Colon (tissue), 2 donors: ENCODE data around the gene ARL11.

Experiments
- FAIRE-seq: peaks from 2 replicates; lab custom pipeline; 2012; peaks lifted over from hg19 to GRCh38; lab: Jason Lieb, UNC
- donor health status: control.
- donor health status: control.

Gene ARL11

DNA sequence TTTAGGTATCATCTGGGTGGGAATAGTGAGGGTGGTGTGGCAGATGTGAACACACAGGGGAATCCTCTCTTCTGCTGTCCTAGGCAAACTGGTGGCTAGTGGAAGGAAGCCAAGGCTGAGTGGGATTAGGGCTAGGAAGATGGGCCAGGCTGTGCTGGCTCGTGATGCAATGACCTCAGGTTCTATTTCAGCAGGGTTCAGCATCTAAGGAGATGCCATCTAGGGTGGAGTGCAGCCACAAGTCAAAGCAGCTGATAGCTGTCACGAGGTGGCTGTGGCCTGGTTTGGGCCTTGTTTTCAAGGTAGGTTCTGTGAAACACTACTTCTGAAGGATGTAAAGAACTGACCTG, 21.6 kb downstream of the ARL11 start:
- no peak for FAIRE-seq

DNA sequence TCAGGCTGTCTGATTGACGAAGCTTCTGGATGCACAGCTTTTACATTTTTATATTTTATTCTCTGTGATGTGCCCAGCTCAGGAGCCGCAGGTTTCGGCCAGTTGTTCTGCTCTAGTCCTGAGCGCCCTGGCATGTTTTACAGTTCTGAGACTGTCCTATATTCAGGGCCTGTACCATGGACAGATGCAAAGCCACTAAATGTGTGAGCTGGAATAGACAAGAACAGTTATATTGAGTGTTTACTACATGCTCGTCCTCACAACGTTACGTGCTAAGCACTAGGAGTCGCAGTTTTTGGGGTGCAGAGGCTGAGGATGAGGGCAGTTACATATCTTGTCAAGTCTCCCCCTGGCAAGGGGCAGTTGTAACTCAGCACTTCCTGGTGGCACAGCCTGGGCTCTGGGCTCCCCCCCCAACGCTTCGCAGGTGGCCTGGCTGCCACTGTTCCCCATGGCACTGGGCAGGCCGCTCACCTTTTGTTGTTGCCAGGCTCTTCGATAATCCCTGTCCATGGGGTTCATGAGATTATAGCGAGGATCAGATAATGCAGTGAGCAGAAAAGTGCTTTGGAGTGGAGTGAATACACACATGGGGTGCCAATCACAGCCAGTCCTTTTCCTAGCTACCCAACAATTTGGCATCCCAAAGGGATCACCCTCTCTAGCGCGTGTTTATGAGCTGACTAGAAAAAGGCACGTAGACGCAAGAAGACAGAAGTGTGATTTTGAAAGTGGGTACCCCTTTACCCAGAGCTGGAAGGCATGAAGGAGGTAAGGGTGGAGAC, 23.5 kb downstream of the ARL11 start:
- FAIRE-seq: no peak

DNA sequence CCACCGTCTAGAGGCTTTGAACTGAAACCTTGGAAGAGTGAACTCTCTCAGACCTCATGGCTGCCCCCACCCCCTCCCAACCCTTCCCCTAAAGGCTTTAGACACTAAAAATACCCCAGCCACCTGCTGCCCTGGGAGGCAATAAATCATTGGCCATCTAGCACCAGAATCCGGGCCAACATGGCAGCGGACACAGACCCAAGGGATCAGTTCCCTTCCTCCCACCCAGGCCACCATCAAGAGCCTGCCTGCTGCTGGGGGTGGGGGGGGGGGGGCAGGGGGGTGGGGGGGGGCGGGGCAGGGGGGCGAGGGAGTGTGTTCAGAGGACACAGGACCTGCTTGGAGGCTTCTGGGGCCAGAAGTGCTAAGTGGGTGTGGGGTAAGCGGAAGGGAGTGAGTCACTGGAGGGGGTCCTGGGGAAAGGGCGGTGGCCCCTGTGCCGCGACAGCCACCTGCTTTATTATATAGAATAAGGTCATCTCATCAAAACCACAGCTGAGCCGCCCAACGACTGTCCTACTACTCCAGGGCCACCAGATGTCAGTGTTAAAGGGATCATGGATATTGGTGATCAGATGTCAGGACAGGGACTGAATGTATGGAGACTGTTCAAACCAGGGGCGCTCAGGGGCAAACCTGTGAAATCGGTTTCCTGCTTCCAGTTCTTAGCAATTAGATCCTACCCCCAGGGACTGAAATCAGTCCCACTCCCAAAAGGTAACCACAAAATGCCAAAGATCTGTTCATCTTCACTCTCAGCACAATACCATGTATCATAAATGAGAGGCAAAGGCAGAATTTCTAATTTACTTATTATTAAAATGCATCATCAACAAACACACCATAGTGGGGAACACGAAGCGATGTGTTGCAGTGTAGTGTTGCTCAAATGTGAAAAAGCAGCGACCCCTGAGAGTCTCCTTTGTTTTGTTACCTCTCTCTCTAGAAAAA, 24.3 kb downstream of the ARL11 start:
- no peak for FAIRE-seq

DNA sequence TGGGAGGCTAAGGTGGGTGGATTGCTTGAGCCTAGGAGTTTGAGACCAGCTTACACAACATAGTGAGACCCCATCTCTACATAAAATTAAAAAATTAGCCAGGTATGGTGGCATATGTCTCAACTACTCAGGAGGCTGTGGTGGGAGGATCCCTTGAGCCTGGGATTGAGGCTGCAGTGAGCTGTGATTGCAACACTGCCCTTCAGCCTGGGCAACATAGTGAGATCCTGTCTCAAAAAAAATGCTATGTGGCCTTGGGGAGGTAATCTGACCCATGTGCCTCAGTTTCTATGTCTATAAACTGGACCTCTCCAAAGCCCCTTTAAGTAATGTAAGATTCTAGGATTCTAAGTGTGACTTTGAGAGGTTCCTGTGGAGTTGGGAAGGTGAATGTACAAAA, 25.2 kb downstream of the ARL11 start:
- FAIRE-seq: no peak

DNA sequence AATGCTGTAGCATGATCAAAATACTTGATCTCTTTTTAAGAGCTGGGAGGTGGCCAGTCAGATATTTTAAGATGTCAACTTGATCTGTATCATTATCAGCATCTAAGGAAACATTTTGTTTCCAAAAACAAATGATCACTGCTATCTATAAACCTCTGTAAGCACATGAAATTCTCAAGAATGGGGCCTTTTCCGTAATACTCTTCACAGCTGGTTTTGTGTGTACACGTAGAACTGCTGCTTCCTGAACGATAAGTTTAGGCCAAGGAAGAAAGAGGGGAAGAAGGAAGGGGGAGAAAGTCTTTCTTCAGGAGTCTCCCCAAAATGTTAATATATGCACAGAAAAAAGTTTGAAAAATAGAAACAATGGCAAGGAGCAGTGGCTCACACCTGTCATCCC, 25.7 kb downstream of the ARL11 start:
- FAIRE-seq: no peak

GRCh38 chr13:49655906-49656305, 27.6 kb downstream of the ARL11 start:
- no peak for FAIRE-seq

DNA sequence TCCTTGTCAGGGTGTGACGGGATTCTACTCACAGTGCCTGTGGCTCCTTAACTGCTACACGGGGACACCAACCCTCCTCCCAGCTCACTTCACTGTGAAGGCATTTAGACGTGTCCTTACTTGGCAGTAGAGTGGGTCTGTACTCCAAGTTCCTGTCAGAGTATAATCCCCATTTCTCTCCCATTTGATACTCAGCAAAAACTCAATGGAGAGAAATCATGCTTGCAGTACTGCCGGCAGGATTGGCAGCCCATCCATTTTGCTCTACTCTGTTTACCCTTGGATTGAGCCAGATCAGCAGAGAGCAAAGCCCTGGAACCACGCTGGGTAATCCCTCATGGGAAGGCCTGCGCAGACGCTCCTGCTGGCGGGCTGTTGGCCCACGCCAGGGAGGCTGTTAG, 28.9 kb downstream of the ARL11 start:
- FAIRE-seq: no peak

DNA sequence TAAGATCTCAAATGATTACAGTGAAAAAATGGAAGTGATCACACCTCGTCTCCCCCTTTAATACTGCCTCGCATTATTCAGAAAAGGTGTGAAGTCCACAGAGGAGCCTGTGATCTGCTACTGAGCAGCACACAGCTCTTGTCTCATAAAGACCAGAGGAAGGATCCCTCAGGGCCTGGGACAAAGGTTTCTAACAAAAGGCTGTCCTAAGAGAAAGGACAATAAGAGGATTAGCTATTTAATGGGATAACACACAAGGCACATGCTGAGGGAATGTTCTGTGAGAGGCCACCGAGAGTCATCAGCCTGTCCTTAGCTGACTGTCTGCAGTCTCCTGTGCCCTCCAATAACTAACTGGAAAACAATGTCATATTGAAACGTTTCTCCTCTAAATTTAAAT, 36.3 kb downstream of the ARL11 start:
- no peak for FAIRE-seq

- FAIRE-seq: no peak
These were observed 39.5 kb downstream of the ARL11 start for GRCh38 chr13:49667773-49668172.

DNA sequence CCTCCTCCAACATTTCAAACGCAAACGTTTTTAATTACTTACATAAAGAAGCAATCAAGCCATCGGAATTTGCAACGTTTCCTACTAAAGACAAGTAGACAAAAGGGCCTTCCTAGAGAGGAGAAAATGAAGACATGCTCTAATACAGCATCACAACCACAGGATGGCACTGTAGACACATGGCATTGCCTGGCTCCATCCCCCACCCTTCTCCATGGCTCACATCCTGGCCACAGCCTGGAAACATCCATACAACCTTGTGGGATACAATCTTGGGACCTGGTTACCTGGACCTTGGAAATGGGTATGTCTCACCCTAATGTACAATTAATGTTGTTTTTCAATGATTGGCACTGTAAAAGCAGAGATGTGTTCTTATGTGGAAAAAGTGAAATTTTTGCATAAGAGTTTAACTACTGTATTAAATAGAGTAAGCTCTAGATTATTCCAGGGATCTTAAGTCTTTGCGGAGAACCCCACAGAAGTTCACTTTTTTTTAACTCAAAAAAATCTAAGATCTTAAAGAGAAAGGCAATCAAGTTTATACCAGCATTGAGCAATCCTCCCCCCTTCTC, 41.5 kb downstream of the ARL11 start:
- FAIRE-seq: peak; percentile 45

GRCh38 chr13:49670828-49671227, 42.5 kb downstream of the ARL11 start:
- no peak for FAIRE-seq

DNA sequence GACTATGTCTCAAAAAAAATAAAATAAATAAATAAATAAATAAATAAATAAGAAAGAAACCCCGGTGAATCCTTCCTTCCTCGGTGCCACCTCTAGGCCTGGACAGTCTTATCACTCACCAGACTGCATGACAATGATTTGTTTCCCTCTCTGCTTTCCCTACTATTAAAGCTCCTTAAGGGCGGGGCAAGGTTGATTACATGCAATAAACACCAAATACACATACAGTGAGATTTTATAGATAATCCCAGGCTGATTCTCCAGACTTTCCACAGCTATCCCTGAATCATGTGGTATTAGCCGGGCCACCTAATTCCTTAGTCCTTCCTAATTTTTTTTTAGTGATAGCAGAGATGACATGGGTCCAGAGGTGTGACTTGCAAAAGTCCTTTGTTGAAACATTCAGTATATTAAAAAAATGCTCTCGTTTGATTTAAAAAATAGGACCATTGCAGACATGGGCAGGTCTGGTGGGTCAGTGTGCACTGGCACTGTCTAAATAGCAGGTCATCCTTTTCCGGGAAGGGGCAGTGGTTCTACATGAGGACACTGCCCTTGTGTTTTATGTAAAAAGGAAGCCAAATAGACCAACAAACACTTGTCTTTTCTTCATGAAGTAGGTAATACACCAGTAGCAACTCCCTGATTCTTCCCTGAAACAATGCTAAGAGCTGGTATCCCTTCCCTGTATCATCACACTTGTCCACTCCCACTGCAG, 48.4 kb downstream of the ARL11 start:
- no peak for FAIRE-seq

- FAIRE-seq: no peak
These were observed 50.0 kb downstream of the ARL11 start for GRCh38 chr13:49678191-49678914.

DNA sequence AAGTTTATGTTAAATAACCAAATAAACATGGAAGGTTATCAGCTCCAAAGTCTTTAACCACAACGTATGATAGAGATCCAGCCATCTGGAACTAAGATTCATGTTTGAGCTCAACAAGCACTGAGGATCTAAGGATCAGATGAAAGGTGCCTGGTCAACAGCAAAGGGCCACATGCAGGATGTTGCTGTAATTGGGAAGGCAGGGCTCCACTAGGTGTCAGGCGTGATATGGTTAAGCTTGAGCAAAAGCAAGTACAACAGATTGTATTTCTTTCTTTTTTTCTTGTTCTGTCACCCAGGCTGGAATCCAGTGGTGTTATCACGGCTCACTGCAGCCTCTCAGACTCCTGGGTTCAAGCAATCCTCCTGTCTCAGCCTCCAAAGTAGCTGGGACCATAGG, 50.9 kb downstream of the ARL11 start:
- FAIRE-seq: no peak

- FAIRE-seq: no peak
These were observed 53.6 kb downstream of the ARL11 start for GRCh38 chr13:49681842-49682435.
